ENCODE results near the gene BCR.

DNA sequence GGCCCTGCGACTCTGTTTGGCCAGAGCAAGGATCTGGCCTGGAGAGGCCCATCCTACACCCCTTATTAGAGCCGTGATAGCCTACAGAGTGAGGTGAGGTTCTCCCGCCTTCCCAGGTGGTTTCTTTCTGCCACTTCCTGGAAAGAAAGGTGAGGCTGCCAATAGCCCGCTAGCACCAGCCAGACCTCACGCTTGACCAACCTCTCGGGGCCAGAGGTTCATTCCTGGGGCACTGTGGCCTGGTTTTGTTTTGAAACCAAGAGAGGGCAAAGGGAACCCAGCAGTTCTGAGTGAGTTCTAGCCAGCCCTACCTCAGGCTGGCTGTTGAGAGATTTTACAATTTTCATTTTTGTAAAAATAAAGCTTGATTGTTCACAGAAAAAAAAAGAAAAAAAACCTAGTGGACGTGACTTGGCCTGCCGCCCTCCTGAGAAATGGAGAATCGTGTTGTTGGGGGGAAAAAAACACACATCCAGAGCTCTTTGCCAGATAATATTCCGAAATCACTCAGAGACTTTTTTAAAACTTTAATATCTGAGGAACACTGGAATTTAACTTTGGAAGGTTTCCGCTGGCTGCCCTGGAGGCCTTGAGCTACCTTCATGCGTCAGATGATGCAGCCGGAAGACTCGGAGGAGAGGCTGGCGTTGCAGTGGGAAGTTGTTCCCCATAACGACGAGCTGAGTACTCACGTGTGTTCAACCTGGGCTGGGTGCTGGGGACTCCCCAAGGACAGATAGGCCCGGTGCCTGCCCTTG lies 84.5 kb downstream of the BCR start:
- TF ChIP-seq ZNF274 (IDR thresholded peaks at IDR 0.05; ENCODE audit: low read depth, low read length) (no peak), YY1 (IDR thresholded peaks at IDR 0.05; ENCODE audit: insufficient read depth, insufficient read length) (no peak), SUZ12 (IDR thresholded peaks at IDR 0.05; ENCODE audit: extremely low read depth, insufficient read depth, insufficient read length) (no peak)

Measured in NT2/D1 (cell line).